HUES64 (cell line): ENCODE measurements around the gene RMI2.

Experiments
- H3K27ac ChIP-seq: 2 replicates; pipeline ENCODE4 v1.7.0; 2013; ENCODE audit warnings: low read depth, low read length, inconsistent platforms
- H3K27me3 ChIP-seq: 2 replicates; pipeline ENCODE4 v1.6.1; 2013; ENCODE audit warnings: mild to moderate bottlenecking, low read length; ENCODE audit not compliant: insufficient read depth
- H3K36me3 ChIP-seq: 2 replicates; pipeline ENCODE4 v1.6.1; 2013; ENCODE audit warnings: mild to moderate bottlenecking, low read length; ENCODE audit not compliant: insufficient read depth
- H3K4me1 ChIP-seq: 2 replicates; pipeline ENCODE4 v1.6.1; 2013; ENCODE audit warnings: mild to moderate bottlenecking, low read length, moderate library complexity; ENCODE audit not compliant: insufficient read depth
- H3K4me3 ChIP-seq: 2 replicates; pipeline ENCODE4 v1.5.1; 2013; ENCODE audit warnings: mild to moderate bottlenecking, low read length, moderate library complexity
- H3K9ac ChIP-seq: 2 replicates; pipeline ENCODE4 v1.6.1; 2013; ENCODE audit warnings: mild to moderate bottlenecking, low read depth, low read length
- H3K9me3 ChIP-seq: 2 replicates; pipeline ENCODE4 v1.6.1; 2013; ENCODE audit warnings: low read depth, low read length; ENCODE audit not compliant: insufficient read depth
- WGBS: fragments of 150-250, 120-280 bp; methylation state at CpG from one replicate; pipeline ENCODE4 v1.1.7; 2013; ENCODE audit warnings: missing lambda C conversion rate; 5-methylcytosine and 5-hydroxymethylcytosine counted together

Gene RMI2

DNA sequence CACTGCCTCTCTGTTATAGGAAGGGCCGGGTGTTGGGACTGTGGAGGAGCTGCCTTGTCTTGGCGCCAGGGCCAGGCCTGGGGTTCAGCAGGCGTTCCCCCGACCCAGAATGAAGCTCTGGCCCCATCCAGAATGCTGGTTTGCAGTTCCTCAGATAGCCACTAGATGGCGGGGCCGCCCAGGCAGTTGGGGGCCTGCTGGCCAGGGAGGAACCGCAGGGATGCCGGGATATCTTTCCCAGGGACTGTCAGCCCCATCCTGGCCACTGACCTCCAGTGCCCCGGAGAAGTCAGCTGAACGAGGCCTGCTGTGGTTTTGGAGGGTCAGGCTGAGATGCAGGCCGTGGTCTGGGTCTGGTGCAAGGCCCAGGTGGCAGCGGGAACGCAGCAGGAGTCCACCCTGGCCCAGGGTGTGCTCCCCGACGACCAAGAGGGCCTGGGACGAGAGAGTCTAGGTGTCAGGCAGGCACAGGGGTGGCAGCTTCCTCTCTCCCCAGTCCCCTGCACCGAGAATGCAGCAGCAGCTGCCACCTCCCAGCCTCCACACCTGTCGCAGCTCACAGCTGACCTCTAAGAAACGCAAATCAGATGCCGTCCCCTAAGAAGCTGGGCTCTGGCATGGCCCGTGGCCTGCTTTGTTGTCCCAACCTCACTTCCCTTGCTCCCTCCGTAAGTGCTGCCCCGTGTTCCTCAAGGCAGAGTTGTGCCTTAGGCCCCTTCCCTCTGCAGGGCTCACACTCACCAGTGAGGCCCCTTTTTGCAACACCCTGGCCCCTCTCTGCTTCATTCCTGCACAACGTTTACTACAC lies 51.2 kb downstream of the RMI2 start:
- H3K27ac ChIP-seq, result no peak overlapping the region
- H3K36me3 ChIP-seq, result no peaks in the 10 kb centered on the region
- H3K9me3 ChIP-seq, result no peaks in the 10 kb centered on the region
- WGBS, result 46% methylated on average over 24 of the region's 24 CpGs
- no peak overlapping the region for H3K4me3 ChIP-seq
- H3K9ac ChIP-seq, result no peak overlapping the region
- H3K4me1 ChIP-seq, result peaks cover under 1% of the 10 kb centered on the region; the same call in 1 of the 2 replicates
- H3K27me3 ChIP-seq, result no peaks in the 10 kb centered on the region

DNA sequence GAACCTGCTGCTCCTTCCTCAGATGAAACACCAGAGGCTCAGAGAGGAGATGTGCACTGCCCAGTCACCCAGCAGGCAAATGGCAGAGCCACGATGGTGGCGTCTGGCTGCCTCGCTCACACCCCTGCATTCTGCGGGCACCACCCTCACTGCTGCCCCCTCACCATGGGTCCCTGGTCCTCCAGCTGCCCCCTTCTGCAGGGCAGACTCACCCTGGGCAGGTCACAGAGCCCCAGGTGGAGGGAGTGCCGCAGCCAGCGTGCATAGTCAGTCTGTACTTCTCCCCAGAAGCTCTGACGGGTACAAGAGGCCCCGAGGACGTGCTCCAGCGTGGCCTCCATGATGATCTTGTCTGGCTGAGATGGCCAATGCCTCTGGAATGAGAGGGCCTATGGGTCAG lies 52.9 kb downstream of the RMI2 start:
- Histone ChIP-seq H3K36me3 (no peaks in the 10 kb centered on the region), H3K4me3 (no peak overlapping the region), H3K27me3 (no peaks in the 10 kb centered on the region), H3K9ac (no peak overlapping the region), H3K27ac (no peak overlapping the region), H3K9me3 (no peaks in the 10 kb centered on the region), H3K4me1 (no peaks in the 10 kb centered on the region; the same call in 1 of the 2 replicates)
- WGBS, result 92% methylated on average over 10 of the region's 10 CpGs

DNA sequence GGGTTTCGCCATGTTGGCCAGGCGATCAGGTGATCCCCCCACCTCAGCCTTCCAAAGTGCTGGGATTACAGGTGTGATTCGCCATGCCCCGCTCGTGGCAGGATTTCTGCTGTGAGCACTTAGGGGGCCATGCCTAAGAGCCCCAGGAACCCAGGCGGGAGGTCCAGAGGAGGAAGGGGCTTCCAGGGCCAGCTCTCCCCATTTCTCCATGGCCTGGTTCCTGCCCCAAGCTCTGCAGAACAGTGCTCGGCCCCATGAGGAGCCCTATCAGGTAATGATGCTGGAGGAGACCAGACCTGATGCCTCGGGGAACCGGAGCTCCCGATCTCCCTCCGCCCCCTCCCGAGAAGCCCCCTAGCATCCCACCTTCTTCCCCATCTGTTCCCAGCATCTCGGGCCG lies 53.6 kb downstream of the RMI2 start:
- H3K36me3 ChIP-seq, result no peaks in the 10 kb centered on the region
- no peaks in the 10 kb centered on the region for H3K27me3 ChIP-seq
- no peak overlapping the region for H3K9ac ChIP-seq
- no peak overlapping the region for H3K27ac ChIP-seq
- 91% methylated on average over 14 of the region's 14 CpGs for WGBS
- no peaks in the 10 kb centered on the region; the same call in 1 of the 2 replicates for H3K4me1 ChIP-seq
- H3K9me3 ChIP-seq, result no peaks in the 10 kb centered on the region
- H3K4me3 ChIP-seq, result no peak overlapping the region

DNA sequence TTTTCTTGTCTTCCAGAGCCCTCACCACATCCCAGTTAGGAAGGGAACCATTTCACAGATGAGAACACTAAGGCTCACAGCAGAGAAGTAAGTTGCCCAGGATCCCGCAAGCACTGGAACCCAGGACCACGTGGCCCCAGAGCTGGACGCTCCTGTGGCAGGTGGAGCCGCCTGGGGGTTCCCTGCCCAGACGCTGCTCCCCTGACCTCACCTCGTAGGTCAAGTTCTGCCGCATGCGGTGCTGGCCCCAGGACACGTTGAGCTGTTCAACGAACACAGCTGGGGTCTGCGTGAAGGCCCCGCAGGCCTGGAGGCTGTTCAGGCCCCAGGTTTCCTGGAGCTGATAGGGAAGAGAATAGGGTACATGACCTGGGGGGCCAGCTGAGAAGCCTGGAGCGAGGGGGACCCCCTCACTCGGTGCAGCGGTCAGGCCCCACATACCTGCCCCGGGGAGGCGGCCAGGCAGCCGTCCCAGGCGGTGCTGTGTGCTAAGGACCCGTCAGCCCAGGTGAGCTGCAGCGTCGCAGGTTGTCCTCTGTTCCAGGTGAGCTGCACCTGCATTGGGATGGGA lies 54.1 kb downstream of the RMI2 start:
- Histone ChIP-seq H3K9ac (no peak overlapping the region), H3K36me3 (no peaks in the 10 kb centered on the region), H3K27ac (no peak overlapping the region), H3K4me3 (no peak overlapping the region), H3K4me1 (no peaks in the 10 kb centered on the region; the same call in 1 of the 2 replicates), H3K9me3 (no peaks in the 10 kb centered on the region), H3K27me3 (no peaks in the 10 kb centered on the region)
- 92% methylated on average over 22 of the region's 22 CpGs for WGBS

DNA sequence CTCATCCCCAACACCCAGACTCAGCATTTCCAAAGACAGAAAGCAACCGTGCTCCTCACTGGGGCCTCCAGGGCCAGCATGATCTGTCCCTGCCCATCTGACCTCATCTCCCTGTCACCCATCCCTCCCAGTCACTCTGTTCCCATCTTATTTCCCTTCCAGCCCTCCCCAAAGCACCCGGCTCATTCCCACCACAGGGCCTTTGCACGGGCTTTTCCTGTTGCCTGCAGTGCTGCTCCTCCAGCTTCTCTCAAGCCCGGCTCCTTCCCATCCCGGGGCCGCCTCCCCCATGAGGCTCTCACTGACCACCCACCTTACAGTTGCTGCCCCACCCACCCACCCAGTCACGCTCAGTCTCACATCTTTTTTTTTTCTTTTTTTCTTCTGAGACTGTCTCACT lies 54.8 kb downstream of the RMI2 start:
- Histone ChIP-seq H3K9ac (no peak overlapping the region), H3K27ac (no peak overlapping the region), H3K36me3 (no peaks in the 10 kb centered on the region), H3K4me1 (no peaks in the 10 kb centered on the region; the same call in 1 of the 2 replicates), H3K9me3 (no peaks in the 10 kb centered on the region), H3K27me3 (no peaks in the 10 kb centered on the region), H3K4me3 (no peak overlapping the region)
- WGBS, result 90% methylated on average over 7 of the region's 7 CpGs
